IMR-90 (cell line): Measurements from ENCODE around the gene TSHZ3. TPM values are rescaled to one million over a fixed set of nuclear protein-coding genes. Genes with fewer than 3 reads are reported as not detected.

Source experiments
- ATAC-seq: fragments of 200-7000 bp; cut with Tn5 transposase; 2 replicates; pipeline ENCODE4 v1.9.1; 2020; ENCODE audit warnings: low read depth, mild to moderate bottlenecking, moderate library complexity
- BruUV-seq: library from RNA; stranded (reverse); fragments of 400-500 nt; replicated peaks from 2 replicates; lab custom pipeline; 2021; lab: Mats Ljungman, UMichigan
- CTCF ChIA-PET: fragments of 300-600 bp; formaldehyde crosslinking; extraction: SDS; loops from one replicate; lab custom pipeline; 2021; ENCODE audit warnings: antibody characterized with exemption; lab: Yijun Ruan, JAX
- POLR2A ChIA-PET: fragments of 300-600 bp; sonication (Branson Sonifier 250); formaldehyde crosslinking; loops from one replicate; lab custom pipeline; 2022; ENCODE audit warnings: antibody characterized with exemption; ENCODE audit not compliant: unreplicated experiment; lab: Charles Lee
- DNase-seq: peaks from one replicate; pipeline ENCODE4 v3.0.0; 2013
- H2AFZ ChIP-seq: replicated peaks from 2 replicates; pipeline ENCODE3; 2013; ENCODE audit warnings: low read length, mild to moderate bottlenecking; ENCODE audit not compliant: poor library complexity
- H2AK5ac ChIP-seq: 2 replicates; pipeline ENCODE4 v1.6.1; 2013; ENCODE audit warnings: low read depth, low read length, inconsistent platforms
- H2AK9ac ChIP-seq: replicated peaks from 2 replicates; pipeline ENCODE3; 2013; ENCODE audit warnings: mild to moderate bottlenecking, low read depth, low read length, moderate library complexity; ENCODE audit not compliant: poor library complexity
- H2BK120ac ChIP-seq: 2 replicates; pipeline ENCODE4 v1.6.1; 2013; ENCODE audit warnings: low read depth, low read length, inconsistent platforms
- H2BK15ac ChIP-seq: 3 replicates; pipeline ENCODE4 v1.6.1; 2013; ENCODE audit warnings: low read depth, low read length, inconsistent platforms
- H2BK20ac ChIP-seq: 2 replicates; pipeline ENCODE4 v1.6.1; 2013; ENCODE audit warnings: low read depth, mild to moderate bottlenecking, inconsistent platforms, low read length, moderate library complexity
- H2BK5ac ChIP-seq: 2 replicates; pipeline ENCODE4 v1.6.1; 2013; ENCODE audit warnings: mild to moderate bottlenecking, low read depth, low read length, inconsistent platforms; ENCODE audit not compliant: poor library complexity, severe bottlenecking
- H3K14ac ChIP-seq: replicated peaks from 2 replicates; pipeline ENCODE4 v1.6.1; 2013; ENCODE audit warnings: low read depth, low read length, inconsistent platforms
- H3K18ac ChIP-seq: 2 replicates; pipeline ENCODE4 v1.6.1; 2013; ENCODE audit warnings: low read depth, low read length, control low read depth
- H3K23ac ChIP-seq: 2 replicates; pipeline ENCODE4 v1.6.1; 2013; ENCODE audit warnings: low read depth, low read length, inconsistent platforms
- H3K27ac ChIP-seq: 2 replicates; pipeline ENCODE4 v1.5.1; 2013; ENCODE audit warnings: mild to moderate bottlenecking, control low read depth, low read length; ENCODE audit not compliant: insufficient read depth
- H3K27me3 ChIP-seq: 2 replicates; pipeline ENCODE4 v1.6.1; 2013; ENCODE audit warnings: low read length; ENCODE audit not compliant: control insufficient read depth, insufficient read depth
- H3K36me3 ChIP-seq: 2 replicates; pipeline ENCODE4 v1.6.1; 2013; ENCODE audit warnings: low read length, mixed read lengths; ENCODE audit not compliant: control insufficient read depth, insufficient read depth
- H3K4ac ChIP-seq: 2 replicates; pipeline ENCODE4 v1.6.1; 2013; ENCODE audit warnings: low read depth, low read length, inconsistent platforms
- H3K4me1 ChIP-seq: 2 replicates; pipeline ENCODE4 v1.6.1; 2013; ENCODE audit warnings: low read length, mixed read lengths; ENCODE audit not compliant: control insufficient read depth, insufficient read depth
- H3K4me2 ChIP-seq: 2 replicates; pipeline ENCODE4 v1.6.1; 2013; ENCODE audit warnings: low read depth, mild to moderate bottlenecking, control low read depth, low read length, moderate library complexity
- H3K4me3 ChIP-seq: 2 replicates; pipeline ENCODE4 v1.5.1; 2013; ENCODE audit warnings: low read depth, mild to moderate bottlenecking, control low read depth, low read length, moderate library complexity; ENCODE audit not compliant: insufficient read depth
- H3K56ac ChIP-seq: 2 replicates; pipeline ENCODE4 v1.6.1; 2013; ENCODE audit warnings: low read length, inconsistent platforms; ENCODE audit not compliant: insufficient read depth; ENCODE audit errors: extremely low read depth
- H3K79me1 ChIP-seq, 2 experiments: 2 replicates each; pipeline ENCODE4 v1.6.1; 2013; ENCODE audit warnings: low read length in 2 of 2, inconsistent platforms in 1 of 2, low read depth in 1 of 2
- H3K9ac ChIP-seq: 2 replicates; pipeline ENCODE4 v1.6.1; 2013; ENCODE audit warnings: low read depth, low read length, control low read depth
- H3K9me1 ChIP-seq: 2 replicates; pipeline ENCODE4 v1.6.1; 2013; ENCODE audit warnings: low read length, inconsistent platforms; ENCODE audit not compliant: insufficient read depth
- H3K9me3 ChIP-seq: 2 replicates; pipeline ENCODE4 v1.6.1; 2013; ENCODE audit warnings: low read length; ENCODE audit not compliant: control insufficient read depth, insufficient read depth
- H4K20me1 ChIP-seq: 2 replicates; pipeline ENCODE4 v1.6.1; 2013; ENCODE audit warnings: low read length, inconsistent platforms; ENCODE audit not compliant: insufficient read depth
- H4K5ac ChIP-seq: 2 replicates; pipeline ENCODE4 v1.6.1; 2013; ENCODE audit warnings: mild to moderate bottlenecking, low read depth, low read length, control low read depth
- H4K8ac ChIP-seq, 2 experiments: 2 replicates each; pipeline ENCODE4 v1.6.1; 2013; ENCODE audit warnings: low read depth in 2 of 2, low read length in 2 of 2, control low read depth in 1 of 2, inconsistent platforms in 1 of 2
- H4K91ac ChIP-seq: 2 replicates; pipeline ENCODE4 v1.6.1; 2013; ENCODE audit warnings: low read depth, low read length, inconsistent platforms; ENCODE audit not compliant: insufficient read depth
- BHLHE40 ChIP-seq: fragments of 150-350 bp; IDR thresholded peaks from 2 replicates; pipeline ENCODE4 v1.6.1; 2016; ENCODE audit warnings: mild to moderate bottlenecking, low read depth, low read length
- CEBPB ChIP-seq: IDR thresholded peaks from 2 replicates; pipeline ENCODE4 v1.6.1; 2012; ENCODE audit warnings: low read depth, low read length, improper control_type of control experiment
- CHD1 ChIP-seq: IDR thresholded peaks from 2 replicates; pipeline ENCODE4 v1.6.1; 2012; ENCODE audit warnings: low read depth, low read length, improper control_type of control experiment
- CTCF ChIP-seq: conservative IDR thresholded peaks from 2 replicates; pipeline ENCODE4 v1.5.1; 2012; ENCODE audit warnings: mild to moderate bottlenecking, low read depth, low read length, improper control_type of control experiment
- ELK1 ChIP-seq: fragments of 150-350 bp; IDR thresholded peaks from 2 replicates; pipeline ENCODE4 v1.6.1; 2016; ENCODE audit warnings: low read depth, mild to moderate bottlenecking, low read length, moderate library complexity, borderline replicate concordance
- FOS ChIP-seq: fragments of 150-350 bp; IDR thresholded peaks from 2 replicates; pipeline ENCODE4 v1.6.1; 2016; ENCODE audit warnings: low read depth, low read length
- MAFK ChIP-seq: IDR thresholded peaks from 2 replicates; pipeline ENCODE4 v1.6.1; 2012; ENCODE audit warnings: low read depth, low read length, improper control_type of control experiment
- MAZ ChIP-seq: IDR thresholded peaks from 2 replicates; pipeline ENCODE4 v1.6.1; 2012; ENCODE audit warnings: low read depth, mild to moderate bottlenecking, low read length, improper control_type of control experiment, moderate library complexity, borderline replicate concordance
- NFE2L2 ChIP-seq: fragments of 150-350 bp; IDR thresholded peaks from 2 replicates; pipeline ENCODE4 v1.6.1; 2016; ENCODE audit warnings: low read depth, mild to moderate bottlenecking, low read length
- POLR2A ChIP-seq: IDR thresholded peaks from 2 replicates; pipeline ENCODE4 v1.6.1; 2012; ENCODE audit warnings: mild to moderate bottlenecking, low read depth, low read length
- RCOR1 ChIP-seq: IDR thresholded peaks from 2 replicates; pipeline ENCODE4 v1.6.1; 2012; ENCODE audit warnings: mild to moderate bottlenecking, low read length, improper control_type of control experiment; ENCODE audit not compliant: insufficient replicate concordance
- RFX5 ChIP-seq: IDR thresholded peaks from 2 replicates; pipeline ENCODE4 v1.8.0; 2012; ENCODE audit warnings: low read depth, mild to moderate bottlenecking, low read length, moderate library complexity
- SMC3 ChIP-seq: fragments of 150-350 bp; IDR thresholded peaks from 2 replicates; pipeline ENCODE4 v1.6.1; 2016; ENCODE audit warnings: low read depth, mild to moderate bottlenecking, antibody characterized with exemption, low read length, moderate library complexity
- USF2 ChIP-seq: fragments of 150-350 bp; IDR thresholded peaks from 2 replicates; pipeline ENCODE4 v1.6.1; 2017; ENCODE audit warnings: mild to moderate bottlenecking, antibody characterized with exemption, low read length, low read depth
- WGBS, 2 experiments: methylation state at CpG; one replicate each; pipeline versions ENCODE4 v1.1.5 to v1.1.7; 2013; ENCODE audit warnings: missing lambda C conversion rate in 2 of 2; ENCODE audit not compliant: insufficient read length in 1 of 2; ENCODE audit errors: extremely low coverage in 2 of 2; 5-methylcytosine and 5-hydroxymethylcytosine counted together
- dilution Hi-C: fragments of 300-500 bp; cut with HindIII; formaldehyde crosslinking; loops from one replicate; pipeline ENCODE4 v1.14.3; 2018; ENCODE audit warnings: low sequenced_read_pairs; ENCODE audit not compliant: unreplicated experiment
- in situ Hi-C: fragments of 300-500 bp; cut with MboI; formaldehyde crosslinking; loops from 3 replicates; pipeline ENCODE4 v1.14.3; 2019; ENCODE audit warnings: low sequenced_read_pairs, inconsistent platforms, mixed read lengths
- intact Hi-C: fragments of 100-400 bp; cut with micrococcal nuclease; formaldehyde crosslinking; loops from 2 replicates; pipeline ENCODE4 v1.10.0; 2022
- polyA plus RNA-seq, 3 experiments: library from polyadenylated mRNA; depleted of rRNA; stranded (reverse); fragments of >200 nt; gene quantifications; 2 replicates each; pipeline ENCODE4 v1.2.3, GENCODE V29; 2012; ENCODE audit warnings: low replicate concordance in 1 of 3
- total RNA-seq: library from RNA; depleted of rRNA; stranded (reverse); fragments of >200 nt; gene quantifications from 2 replicates; pipeline ENCODE4 v1.2.3, GENCODE V29; 2012

The TSHZ3 gene
- total and polyA plus RNA-seq, 2 of the 4 experiments (the other 2 are of a cell fraction): 8.1 to 13.0 TPM

- 0 out of 2 replicates have a peak overlapping the region, but pooled peaks have one; percentile 3 for H4K91ac ChIP-seq
- in situ Hi-C loops: no loop called here
- intact Hi-C loops: no loop called here
- no peak for TF ChIP-seq CEBPB
- TF ChIP-seq MAZ: no peak; the same call in 1 of the 2 replicates
- no peak for TF ChIP-seq CHD1
- peak; percentile 34; the same call in 1 of the 2 replicates for TF ChIP-seq BHLHE40
- TF ChIP-seq USF2: no peak
- no peak for TF ChIP-seq POLR2A
- TF ChIP-seq FOS: peak; percentile 73
- peak; percentile 34; the same call in 1 of the 2 replicates for TF ChIP-seq SMC3
- no peak for TF ChIP-seq CTCF
- no peak for TF ChIP-seq RCOR1
- TF ChIP-seq RFX5: no peak
- peak; percentile 64; the same call in 1 of the 2 replicates for TF ChIP-seq NFE2L2
- TF ChIP-seq MAFK: peak; percentile 41; the same call in 1 of the 2 replicates
- TF ChIP-seq ELK1: no peak
Measured at GRCh38 chr19:31312009-31312676, 37.1 kb downstream of the TSHZ3 start.

More at GRCh38 chr19:31312009-31312676, 37.1 kb downstream of the TSHZ3 start:
- 60% methylated on average over 1 of the region's 7 CpGs; no CpG with 5 or more reads in 1 of the 2 experiments for WGBS, 2 experiments
- peak overlapping the region; percentile 18 for H3K14ac ChIP-seq
- peak overlapping the region in 1 of 2 experiments; percentile 42; a peak in 2 of 4 replicates for H4K8ac ChIP-seq
- no peaks in the 10 kb centered on the region for H3K27me3 ChIP-seq
- ATAC-seq (peak; percentile 84), DNase-seq (peak; percentile 87)
- peak overlapping the region; percentile 70 for H2BK5ac ChIP-seq
- no TSS peak for BruUV-seq
- no peak overlapping the region for H2AFZ ChIP-seq
- H2BK120ac ChIP-seq: peak overlapping the region; percentile 41
- POLR2A ChIA-PET: no interaction called here
- H2AK5ac ChIP-seq: peak overlapping the region; percentile 46
- H3K9me3 ChIP-seq: no peaks in the 10 kb centered on the region
- peaks cover 13% of the 10 kb centered on the region for H3K4me1 ChIP-seq
- H3K27ac ChIP-seq: peak overlapping the region; percentile 54; the same call in 1 of the 2 replicates
- no peak overlapping the region for H3K23ac ChIP-seq
- no peak overlapping the region for H3K4me3 ChIP-seq
- H3K9me1 ChIP-seq: peaks cover 38% of the 10 kb centered on the region
- CTCF ChIA-PET: interaction anchor here (1.0 kb wide), 1 partner anchor 28 kb away, joined by 3 read pairs; no protein-coding TSS in a partner anchor
- 0 out of 2 replicates have a peak overlapping the region, but pooled peaks have one; percentile 39 for H3K18ac ChIP-seq
- H3K36me3 ChIP-seq: peaks cover 25% of the 10 kb centered on the region
- H3K56ac ChIP-seq: no peak overlapping the region
- peaks cover 58 to 97% of the 10 kb centered on the region in 2 experiments for H3K79me1 ChIP-seq
- 0 out of 2 replicates have a peak overlapping the region, but pooled peaks have one; percentile 47 for H3K4me2 ChIP-seq
- H3K4ac ChIP-seq: peak overlapping the region; percentile 34
- dilution Hi-C loops: no loop called here
- H2BK20ac ChIP-seq: peak overlapping the region; percentile 30; the same call in 1 of the 2 replicates
- peaks cover 34% of the 10 kb centered on the region for H4K20me1 ChIP-seq
- H2AK9ac ChIP-seq: peak overlapping the region; percentile 58
- H3K9ac ChIP-seq: no peak overlapping the region
- H2BK15ac ChIP-seq: no peak overlapping the region
- H4K5ac ChIP-seq: no peak overlapping the region
